ENCODE measurements around the gene KCNT1. TPM values are rescaled to one million over a fixed set of nuclear protein-coding genes. Genes with fewer than 3 reads are reported as not detected.

Gene KCNT1
- total RNA-seq, 1 donor from 2014 or later: not detected

GRCh38 chr9:135840539-135840938, 138.6 kb downstream of the KCNT1 start:
- Mint-ChIP-seq H3K36me3 (ENCODE audit: low read depth) (peaks cover 27% of the 10 kb centered on the region), H3K4me1 (no peaks in the 10 kb centered on the region), H3K9me3 (peaks cover 16% of the 10 kb centered on the region), H3K27ac (no peak overlapping the region), H3K4me3 (no peak overlapping the region), H3K27me3 (no peaks in the 10 kb centered on the region)
- intact Hi-C loops (cut with micrococcal nuclease): no loop called here
- no peak for DNase-seq

Other genes starting within 250 kb of the KCNT1 start
- 0.69 and 0.82 TPM in 2 replicates for gene PPP1R26, start 222.4 kb upstream of the KCNT1 start, total RNA-seq
- gene MRPS2, start 201.5 kb upstream of the KCNT1 start, total RNA-seq: 66.4 and 69.7 TPM in 2 replicates
- gene LCN1, start 180.7 kb upstream of the KCNT1 start, total RNA-seq: not detected in 2 replicates
- gene OBP2A, start 156.1 kb upstream of the KCNT1 start, total RNA-seq: not detected in 2 replicates
- gene PAEP, start 140.4 kb upstream of the KCNT1 start, total RNA-seq: not detected in 2 replicates
- not detected in 2 replicates for gene GLT6D1, start 62.6 kb upstream of the KCNT1 start, total RNA-seq
- gene LCN9, start 38.9 kb upstream of the KCNT1 start, total RNA-seq: not detected in 2 replicates
- not detected in 2 replicates for gene SOHLH1, start 2.7 kb upstream of the KCNT1 start, total RNA-seq
- 45.2 and 49.9 TPM in 2 replicates for gene CAMSAP1, start 205.4 kb downstream of the KCNT1 start, total RNA-seq